Upper lobe of left lung (tissue), 4 donors: ENCODE data around the gene TADA3.

Experiments
- CTCF ChIP-seq, 6 experiments: fragments of 450-650 bp in 4 of 6; fragments of 200-600 bp in 2 of 6; sonication (generic) in 2 of 6; IDR thresholded peaks; one replicate each; pipeline ENCODE4 v1.5.1; 2016 to 2019; ENCODE audit warnings: antibody characterized with exemption in 6 of 6
- EP300 ChIP-seq, 4 donors: sonication (generic); formaldehyde crosslinking; IDR thresholded peaks; one replicate each; pipeline ENCODE4 v1.5.1; 2017; ENCODE audit warnings: antibody characterized with exemption in 4 of 4, control low read depth in 2 of 4

DNA sequence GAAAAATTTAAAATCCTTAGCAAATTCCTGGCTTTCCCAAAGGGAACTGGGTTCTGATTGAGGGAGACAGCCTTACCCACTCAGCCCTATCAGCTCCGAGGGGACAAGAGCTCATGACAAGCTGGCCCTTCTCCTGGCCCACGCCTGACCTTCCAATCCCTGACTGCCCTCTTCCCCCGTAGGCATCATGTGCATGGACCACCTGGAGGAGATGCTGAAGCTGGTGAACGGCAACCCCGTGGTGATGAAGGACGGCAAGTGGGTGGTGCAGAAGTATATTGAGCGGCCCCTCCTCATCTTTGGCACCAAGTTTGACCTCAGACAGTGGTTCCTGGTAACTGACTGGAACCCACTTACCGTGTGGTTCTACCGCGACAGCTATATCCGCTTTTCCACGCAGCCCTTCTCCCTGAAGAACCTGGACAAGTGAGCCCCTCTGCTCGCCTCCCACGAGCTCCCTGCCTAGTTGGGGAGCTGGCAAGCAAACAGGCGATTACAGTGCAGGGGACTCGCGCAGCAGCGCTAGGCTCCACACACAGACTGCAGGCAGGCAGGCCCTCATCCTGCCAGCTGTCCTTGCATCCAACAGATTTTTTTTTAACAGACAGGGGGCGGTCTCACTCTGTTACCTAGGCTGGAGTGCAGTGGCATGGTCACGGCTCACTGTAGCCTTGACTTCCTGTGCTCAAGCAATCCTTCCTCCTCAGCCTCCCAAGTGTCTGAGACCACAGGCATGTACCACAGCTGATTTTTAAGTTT is 34.7 kb upstream of the TADA3 start:
- TF ChIP-seq EP300 (IDR thresholded peaks at IDR 0.05), result no peak
- TF ChIP-seq CTCF (IDR thresholded peaks at IDR 0.05), result peak in 3 of 6 experiments; percentile 23 to 41 (median 26)
